H1 (cell line): ENCODE results near the gene PLXNA3. TPM values are rescaled to one million over a fixed set of nuclear protein-coding genes. Genes with fewer than 3 reads are reported as not detected.

Experiments
- CTCF ChIA-PET: fragments of 300-600 bp; sonication (Branson Sonifier 250); formaldehyde crosslinking; loops from one replicate; lab custom pipeline; 2021; ENCODE audit not compliant: partially characterized antibody; lab: Charles Lee
- POLR2A ChIA-PET: fragments of 300-600 bp; sonication (Branson Sonifier 250); formaldehyde crosslinking; loops from one replicate; lab custom pipeline; 2021; ENCODE audit warnings: inconsistent platforms; ENCODE audit not compliant: partially characterized antibody; lab: Charles Lee
- DNase-seq, 2 experiments: peaks; one replicate each; pipeline versions ENCODE4 v3.0.0 to v3.0.0-alpha.2; 2010 to 2022; ENCODE audit warnings: low spot score in 2 of 2, low read depth in 1 of 2, mixed read lengths in 1 of 2
- FAIRE-seq: peaks from 2 replicates; lab custom pipeline; 2011; peaks lifted over from hg19 to GRCh38; lab: Jason Lieb, UNC
- H2AFZ ChIP-seq: 2 replicates; pipeline ENCODE4 v1.8.1; 2012; ENCODE audit warnings: low read length, inconsistent platforms
- H2AK5ac ChIP-seq: 2 replicates; pipeline ENCODE4 v1.6.1; 2013; ENCODE audit warnings: low read depth, low read length
- H2BK120ac ChIP-seq: replicated peaks from 2 replicates; pipeline ENCODE3; 2013; ENCODE audit warnings: low read depth, low read length, inconsistent platforms
- H2BK12ac ChIP-seq: 2 replicates; pipeline ENCODE4 v1.6.1; 2013; ENCODE audit warnings: low read depth, low read length
- H2BK15ac ChIP-seq: 2 replicates; pipeline ENCODE4 v1.6.1; 2013; ENCODE audit warnings: low read length
- H2BK20ac ChIP-seq: 2 replicates; pipeline ENCODE4 v1.6.1; 2013; ENCODE audit warnings: low read length
- H2BK5ac ChIP-seq: 2 replicates; pipeline ENCODE4 v1.6.1; 2013; ENCODE audit warnings: low read depth, low read length
- H3K14ac ChIP-seq: 2 replicates; pipeline ENCODE4 v1.6.1; 2013; ENCODE audit warnings: inconsistent platforms; ENCODE audit not compliant: insufficient read length
- H3K18ac ChIP-seq: 2 replicates; pipeline ENCODE4 v1.6.1; 2013; ENCODE audit warnings: low read length; ENCODE audit errors: extremely low read depth
- H3K23ac ChIP-seq: 2 replicates; pipeline ENCODE4 v1.6.1; 2013; ENCODE audit warnings: inconsistent platforms; ENCODE audit not compliant: insufficient read length
- H3K23me2 ChIP-seq: 2 replicates; pipeline ENCODE4 v1.6.1; 2013; ENCODE audit warnings: low read depth, low read length
- H3K27ac ChIP-seq: 2 replicates; pipeline ENCODE4 v1.6.1; 2011; ENCODE audit warnings: low read depth, low read length, inconsistent platforms
- H3K27me3 ChIP-seq, 4 experiments: replicated peaks in 1 of 4; 1 replicate in 1 of 4; 2 replicates in 3 of 4; pipeline versions ENCODE4 v1.6.1 to v1.8.1; 2011 to 2013; ENCODE audit warnings: low read length in 3 of 4, mild to moderate bottlenecking in 3 of 4, inconsistent platforms in 2 of 4, mixed read lengths in 2 of 4, moderate library complexity in 1 of 4; ENCODE audit not compliant: control insufficient read depth in 3 of 4, insufficient read depth in 3 of 4; ENCODE audit errors: extremely low read depth in 1 of 4
- H3K36me3 ChIP-seq, 4 experiments: 2 replicates each; pipeline versions ENCODE4 v1.6.1 to v1.8.1; 2011 to 2013; ENCODE audit warnings: mild to moderate bottlenecking in 4 of 4, low read length in 3 of 4, moderate library complexity in 2 of 4, control low read depth in 1 of 4, inconsistent platforms in 1 of 4; ENCODE audit not compliant: insufficient read depth in 4 of 4, control insufficient read depth in 2 of 4
- H3K4ac ChIP-seq: replicated peaks from 2 replicates; pipeline ENCODE3; 2013; ENCODE audit warnings: low read length, low read depth, mixed read lengths, inconsistent platforms; ENCODE audit not compliant: insufficient read length
- H3K4me1 ChIP-seq, 4 experiments: replicated peaks in 1 of 4; 1 replicate in 1 of 4; 2 replicates in 3 of 4; pipeline versions ENCODE4 v1.6.1 to v1.8.1; 2011 to 2013; ENCODE audit warnings: low read length in 3 of 4, inconsistent platforms in 2 of 4, mixed read lengths in 1 of 4; ENCODE audit not compliant: insufficient read depth in 4 of 4, control insufficient read depth in 3 of 4
- H3K4me2 ChIP-seq, 2 experiments: 2 replicates each; pipeline versions ENCODE4 v1.6.1 to v1.8.1; 2011 to 2013; ENCODE audit warnings: low read depth in 2 of 2, low read length in 2 of 2, control low read depth in 1 of 2, inconsistent platforms in 1 of 2, mild to moderate bottlenecking in 1 of 2; ENCODE audit not compliant: insufficient read depth in 1 of 2
- H3K4me3 ChIP-seq, 4 experiments: fragments of 200-600, 300-600 bp in 1 of 4; sonication (generic), shearing (Covaris generic), sonication (Bioruptor Twin) in 1 of 4; 2 replicates each; pipeline versions ENCODE4 v1.5.1 to v1.8.1; 2011 to 2016; ENCODE audit warnings: low read length in 4 of 4, low read depth in 3 of 4, control low read depth in 2 of 4, inconsistent platforms in 2 of 4, mild to moderate bottlenecking in 2 of 4, mixed read lengths in 1 of 4, moderate library complexity in 1 of 4; ENCODE audit not compliant: insufficient read depth in 2 of 4; ENCODE audit errors: extremely low read depth in 1 of 4
- H3K56ac ChIP-seq: replicated peaks from 2 replicates; pipeline ENCODE3; 2013; ENCODE audit warnings: low read depth, mild to moderate bottlenecking, mixed read lengths, low read length, inconsistent platforms; ENCODE audit not compliant: insufficient read length
- H3K79me1 ChIP-seq: 2 replicates; pipeline ENCODE4 v1.6.1; 2013; ENCODE audit warnings: low read depth, low read length, control low read depth
- H3K79me2 ChIP-seq, 2 experiments: 2 replicates each; pipeline versions ENCODE4 v1.6.1 to v1.8.1; 2012 to 2013; ENCODE audit warnings: low read length in 2 of 2, mild to moderate bottlenecking in 2 of 2, inconsistent platforms in 1 of 2; ENCODE audit not compliant: insufficient read depth in 2 of 2, control insufficient read depth in 1 of 2
- H3K9ac ChIP-seq, 4 experiments: replicated peaks in 1 of 4; 1 replicate in 1 of 4; 2 replicates in 3 of 4; pipeline versions ENCODE4 v1.6.1 to v1.8.1; 2011 to 2013; ENCODE audit warnings: low read depth in 3 of 4, low read length in 3 of 4, control low read depth in 2 of 4, mild to moderate bottlenecking in 2 of 4, moderate library complexity in 2 of 4, inconsistent platforms in 1 of 4; ENCODE audit errors: extremely low read depth in 1 of 4
- H3K9me3 ChIP-seq, 2 experiments: 2 replicates each; pipeline versions ENCODE4 v1.6.1 to v1.8.1; 2012 to 2013; ENCODE audit warnings: mild to moderate bottlenecking in 2 of 2, moderate library complexity in 2 of 2, control low read depth in 1 of 2, inconsistent platforms in 1 of 2, low read depth in 1 of 2, low read length in 1 of 2, mixed read lengths in 1 of 2; ENCODE audit not compliant: insufficient read depth in 2 of 2
- H4K20me1 ChIP-seq, 2 experiments: replicated peaks in 1 of 2; 2 replicates each; pipeline versions ENCODE3 to v1.8.1; 2011 to 2013; ENCODE audit warnings: inconsistent platforms in 2 of 2, low read length in 2 of 2, mild to moderate bottlenecking in 1 of 2; ENCODE audit not compliant: insufficient read depth in 2 of 2, control insufficient read depth in 1 of 2
- H4K5ac ChIP-seq: 2 replicates; pipeline ENCODE4 v1.6.1; 2013; ENCODE audit warnings: low read length, low read depth, mixed read lengths, inconsistent platforms; ENCODE audit not compliant: insufficient read length
- H4K8ac ChIP-seq: 2 replicates; pipeline ENCODE4 v1.8.0; 2013; ENCODE audit warnings: mild to moderate bottlenecking, moderate library complexity, low read length, inconsistent platforms; ENCODE audit not compliant: insufficient read depth; ENCODE audit errors: extremely low read depth
- H4K91ac ChIP-seq: replicated peaks from 2 replicates; pipeline ENCODE3; 2013; ENCODE audit warnings: low read length, mixed read lengths, inconsistent platforms; ENCODE audit not compliant: insufficient read length
- POLR2A ChIP-seq, 2 experiments: IDR thresholded peaks; 1 replicate in 1 of 2; 2 replicates in 1 of 2; pipeline ENCODE4 v1.6.1; 2011; ENCODE audit warnings: low read depth in 2 of 2, low read length in 2 of 2, mild to moderate bottlenecking in 2 of 2; ENCODE audit errors: control extremely low read depth in 1 of 2
- SAP30 ChIP-seq: fragments of 300-600 bp; sonication (generic); IDR thresholded peaks from 2 replicates; pipeline ENCODE4 v1.7.1; 2012; ENCODE audit warnings: low read length, moderate library complexity, mild to moderate bottlenecking, inconsistent platforms; ENCODE audit not compliant: insufficient read depth, insufficient replicate concordance
- WGBS, 2 experiments: shearing (Covaris generic) in 1 of 2; methylation state at CpG; one replicate each; pipeline versions ENCODE4 v1.1.6 to v1.1.7; 2013 to 2015; ENCODE audit warnings: low lambda C conversion rate in 2 of 2, mixed read lengths in 2 of 2, inconsistent platforms in 1 of 2, low coverage in 1 of 2, missing lambda C conversion rate in 1 of 2; ENCODE audit not compliant: insufficient replicate concordance in 2 of 2, insufficient coverage in 1 of 2, insufficient read length in 1 of 2; ENCODE audit errors: extremely low coverage in 1 of 2, missing lambda C conversion rate in 1 of 2; 5-methylcytosine and 5-hydroxymethylcytosine counted together
- polyA plus RNA-seq, 7 experiments: library from polyadenylated mRNA; depleted of rRNA in 3 of 7; stranded (reverse) in 5 of 7; unstranded in 2 of 7; fragments of >200 nt in 5 of 7; fragments of 200-250 nt in 2 of 7; gene quantifications; 1 replicate in 5 of 7; 2 replicates in 1 of 7; 4 replicates in 1 of 7; pipeline versions ENCODE4 v1.2.1 to v1.2.3, GENCODE V29; 2011 to 2013; ENCODE audit warnings: missing spikeins in 2 of 7, mixed read lengths in 2 of 7
- total RNA-seq: library from RNA; stranded (reverse); fragmentation: NEBNext Ultra II Directional; extraction: Animal tissue kit (Norgen Biotek cat#: 25700); gene quantifications from 2 replicates; pipeline ENCODE4 v1.2.1, GENCODE V29; 2021

PLXNA3 gene
- total and polyA plus RNA-seq, 2 of the 8 experiments (the other 6 are each of a cell fraction or from before 2014, with no cell fraction given) = 10.7 to 18.2 TPM

DNA sequence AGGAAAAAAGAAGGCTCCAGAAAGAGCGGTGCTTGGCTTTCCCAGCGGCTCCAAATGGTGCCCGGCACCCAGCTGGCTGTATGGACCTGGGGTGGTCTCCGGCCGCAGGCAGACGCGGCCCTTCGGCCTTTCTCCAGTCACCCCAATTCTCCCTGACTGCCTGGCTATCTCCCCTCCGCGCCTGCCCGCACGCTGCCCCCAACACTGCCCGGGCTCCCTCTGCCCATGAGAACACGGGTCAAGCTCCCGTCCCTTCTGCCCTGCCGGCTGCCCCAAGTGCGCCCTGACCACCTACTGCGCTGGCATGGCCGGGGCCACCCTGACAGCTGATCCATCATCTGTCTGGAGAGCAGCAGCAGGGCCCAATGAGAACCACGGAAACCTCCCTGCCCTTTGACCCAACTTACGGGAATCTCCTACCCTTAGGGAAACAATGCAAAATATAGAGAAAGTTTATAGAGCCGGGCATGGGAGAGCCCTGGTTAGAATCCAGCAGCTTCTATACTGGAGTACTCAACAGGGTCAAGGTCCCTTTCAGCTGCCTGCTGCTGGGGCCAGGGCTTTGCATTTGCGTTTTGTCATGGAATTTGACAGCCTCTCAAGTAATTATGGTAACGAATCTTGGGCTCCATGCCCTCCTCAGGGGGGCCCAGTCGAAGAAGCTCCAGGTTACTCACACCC, 59.2 kb downstream of the PLXNA3 start:
- 10% methylated on average over 11 of the region's 25 CpGs; no CpG with 5 or more reads in 1 of the 2 experiments for WGBS, 2 experiments
- FAIRE-seq = no peak
- H3K9ac ChIP-seq = peak overlapping the region in 1 of 4 experiments; percentile 40; a peak in 2 of 7 replicates

More for the DNA sequence above, 59.2 kb downstream of the PLXNA3 start:
- no peaks in the 10 kb centered on the region for H3K36me3 ChIP-seq
- H2AFZ ChIP-seq = no peak overlapping the region
- peak in 1 of 2 experiments; percentile 49 for DNase-seq
- no peaks in the 10 kb centered on the region for H4K20me1 ChIP-seq
- H2BK5ac ChIP-seq = no peak overlapping the region; the same call in 1 of the 2 replicates
- H3K4me2 ChIP-seq = peak overlapping the region; percentile 93 to 99
- H4K91ac ChIP-seq = no peak overlapping the region
- H3K27ac ChIP-seq = peak overlapping the region; percentile 62; the same call in 1 of the 2 replicates
- no peak overlapping the region for H2BK12ac ChIP-seq
- no peak overlapping the region for H3K56ac ChIP-seq
- H2BK120ac ChIP-seq = no peak overlapping the region
- no peak overlapping the region; the same call in 1 of the 2 replicates for H4K8ac ChIP-seq
- no peaks in the 10 kb centered on the region for H3K27me3 ChIP-seq
- no peaks in the 10 kb centered on the region for H3K79me2 ChIP-seq
- no peaks in the 10 kb centered on the region for H3K9me3 ChIP-seq
- no peak overlapping the region for H4K5ac ChIP-seq
- H3K4me3 ChIP-seq = peak overlapping the region; percentile 41 to 81 (median 45); a peak in 6 of 8 replicates
- peaks cover 1 to 10% (median 7%) of the 10 kb centered on the region in 4 experiments; a peak in 6 of 7 replicates for H3K4me1 ChIP-seq
- no peak overlapping the region for H2BK15ac ChIP-seq
- ChIA-PET POLR2A (interaction anchor here (0.8 to 2.4 kb wide), 11 partner anchors 9 to 144 kb away, joined by 3 to 10 read pairs (median 4); partner anchors contain the start of genes EMD, RPL10 and UBL4A), CTCF (interaction anchor here (1.1 kb wide), 1 partner anchor 12 kb away, joined by 3 read pairs; no protein-coding TSS in a partner anchor)
- H3K23ac ChIP-seq = no peak overlapping the region
- no peak overlapping the region for H3K4ac ChIP-seq
- H2BK20ac ChIP-seq = no peak overlapping the region
- H3K18ac ChIP-seq = peak overlapping the region; percentile 38; the same call in 1 of the 2 replicates
- TF ChIP-seq POLR2A (IDR thresholded peaks at IDR 0.05; ENCODE audit: control extremely low read depth in 1 of 2, low read depth in 2 of 2, low read length in 2 of 2) (peak in 1 of 2 experiments; percentile 13; a peak in 1 of 3 replicates), SAP30 (no peak)
- H3K23me2 ChIP-seq = peaks cover 9% of the 10 kb centered on the region
- no peak overlapping the region for H3K14ac ChIP-seq
- no peaks in the 10 kb centered on the region for H3K79me1 ChIP-seq
- H2AK5ac ChIP-seq = no peak overlapping the region
